HG02623 (cell line): Measurements from ENCODE around the gene ZMYND11.
"Not testable (repeated sequence)": the region's sequence is repeated elsewhere in the genome, so short reads cannot be mapped to it uniquely, and the experiment has no call there.

Experiments
- ATAC-seq: cut with Tn5 transposase; IDR thresholded peaks from one replicate; pipeline ENCODE4 v1.9.1; 2021; ENCODE audit warnings: moderate library complexity; ENCODE audit not compliant: unreplicated experiment

Gene ZMYND11

GRCh38 chr10:241966-242643 is 106.8 kb downstream of the ZMYND11 start:
- no peak for ATAC-seq

- ATAC-seq: no peak
Observed at GRCh38 chr10:244227-244626, 109.0 kb downstream of the ZMYND11 start.

- no peak for ATAC-seq
Observed at GRCh38 chr10:246431-246830, 111.2 kb downstream of the ZMYND11 start.

GRCh38 chr10:247480-247879 is 112.2 kb downstream of the ZMYND11 start:
- no peak for ATAC-seq

DNA sequence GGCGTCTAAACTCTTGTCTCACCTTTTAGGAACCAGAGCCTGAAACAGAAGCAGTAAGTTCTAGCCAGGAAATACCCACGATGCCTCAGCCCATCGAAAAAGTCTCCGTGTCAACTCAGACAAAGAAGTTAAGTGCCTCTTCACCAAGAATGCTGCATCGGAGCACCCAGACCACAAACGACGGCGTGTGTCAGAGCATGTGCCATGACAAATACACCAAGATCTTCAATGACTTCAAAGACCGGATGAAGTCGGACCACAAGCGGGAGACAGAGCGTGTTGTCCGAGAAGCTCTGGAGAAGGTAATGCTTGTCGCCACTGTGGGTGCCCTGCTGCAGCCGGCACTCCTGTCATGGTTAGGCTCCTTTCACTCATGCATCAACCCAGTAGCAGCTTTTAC is 113.1 kb downstream of the ZMYND11 start:
- ATAC-seq: no peak

- no peak for ATAC-seq
Observed at GRCh38 chr10:251982-252582, 116.8 kb downstream of the ZMYND11 start.

GRCh38 chr10:260819-261429 is 125.7 kb downstream of the ZMYND11 start:
- ATAC-seq: no peak

DNA sequence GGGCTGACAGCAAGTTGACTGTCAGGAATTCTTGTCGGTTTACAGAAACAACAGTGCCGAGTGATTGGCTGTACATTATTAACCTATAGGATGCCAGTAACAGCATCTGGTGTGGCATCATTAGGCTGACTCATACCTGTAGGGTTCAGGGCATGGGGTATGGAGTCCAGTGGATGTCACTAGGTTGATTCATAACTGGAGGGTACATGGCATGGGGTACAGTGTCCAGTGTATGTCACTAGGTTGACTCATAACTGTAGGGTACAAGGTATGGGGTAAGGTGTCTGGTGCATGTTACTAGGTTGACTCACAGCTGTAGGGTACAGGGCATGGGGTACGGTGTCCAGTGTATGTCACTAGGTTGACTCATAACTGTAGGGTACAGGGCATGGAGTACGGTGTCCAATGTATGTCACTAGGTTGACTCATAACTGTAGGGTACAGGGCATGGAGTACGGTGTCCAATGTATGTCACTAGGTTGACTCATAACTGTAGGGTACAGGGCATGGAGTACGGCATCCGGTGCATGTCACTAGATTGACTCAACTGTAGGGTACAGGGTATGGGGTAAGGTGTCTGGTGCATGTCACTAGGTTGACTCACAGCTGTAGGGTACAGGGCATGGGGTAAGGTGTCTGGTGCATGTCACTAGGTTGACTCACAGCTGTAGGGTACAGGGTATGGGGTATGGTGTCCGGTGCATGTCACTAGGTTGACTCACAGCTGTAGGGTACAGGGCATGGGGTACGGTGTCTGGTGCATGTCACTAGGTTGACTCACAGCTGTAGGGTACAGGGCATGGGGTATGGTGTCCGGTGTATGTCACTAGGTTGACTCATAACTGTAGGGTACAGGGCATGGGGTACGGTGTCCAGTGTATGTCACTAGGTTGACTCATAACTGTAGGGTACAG is 129.2 kb downstream of the ZMYND11 start:
- ATAC-seq: not testable (repeated sequence)

- ATAC-seq: not testable (repeated sequence)
Observed at GRCh38 chr10:265074-265440, 129.8 kb downstream of the ZMYND11 start.

GRCh38 chr10:265816-266588 is 130.7 kb downstream of the ZMYND11 start:
- ATAC-seq: not testable (repeated sequence)

GRCh38 chr10:266974-267425 is 131.7 kb downstream of the ZMYND11 start:
- ATAC-seq: no peak

GRCh38 chr10:267705-268104 is 132.4 kb downstream of the ZMYND11 start:
- ATAC-seq: no peak

DNA sequence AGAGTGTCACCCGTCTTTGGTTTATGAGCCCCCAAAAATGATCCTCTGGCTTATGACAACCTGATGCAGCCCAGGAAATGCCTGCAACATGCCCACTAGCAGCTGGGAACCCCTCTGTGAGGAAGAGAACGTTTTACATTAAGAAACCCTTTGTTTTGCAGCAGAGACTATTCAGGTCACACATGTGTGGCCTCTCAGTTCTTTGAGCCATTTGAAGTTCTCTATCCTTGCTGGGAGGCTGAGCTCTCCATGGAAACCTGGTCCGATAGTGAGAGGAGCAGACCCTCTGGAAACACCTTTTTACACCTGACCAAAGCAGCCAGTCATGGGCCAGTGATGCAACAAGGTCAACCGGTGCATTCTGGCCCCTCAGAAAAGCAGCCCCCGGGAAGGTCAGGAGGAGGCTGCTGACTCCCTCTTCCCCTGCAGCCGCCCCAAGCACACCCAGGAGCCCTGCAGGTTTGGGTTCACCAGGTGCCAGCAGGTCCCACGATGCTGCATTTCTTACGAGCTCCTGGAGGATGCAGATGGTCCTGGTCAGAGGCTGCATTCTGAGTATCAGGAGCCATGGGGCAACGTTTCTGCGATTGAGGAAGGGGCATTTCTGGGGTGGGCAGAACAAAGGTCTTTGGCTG is 134.3 kb downstream of the ZMYND11 start:
- ATAC-seq: no peak

GRCh38 chr10:271201-271600 is 135.9 kb downstream of the ZMYND11 start:
- ATAC-seq: no peak

DNA sequence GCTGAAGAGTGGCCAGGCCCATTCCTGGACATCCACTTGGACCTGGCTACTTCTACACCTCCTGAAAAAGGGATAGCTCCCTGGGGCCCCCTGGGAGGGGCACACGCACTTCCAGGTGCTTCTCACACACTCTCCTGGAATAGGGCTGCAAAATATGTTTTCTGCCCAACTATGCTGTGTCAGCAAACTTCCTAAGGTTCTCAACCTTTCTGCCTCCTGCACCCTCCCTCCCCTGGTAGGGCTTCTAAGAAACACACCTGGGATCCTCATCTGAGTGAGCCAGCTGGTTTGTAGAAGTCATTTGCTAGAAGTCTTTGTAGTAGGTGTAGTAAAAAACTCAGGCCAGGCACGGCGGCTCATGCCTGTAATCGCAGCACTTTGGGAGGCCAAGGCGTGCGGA is 136.5 kb downstream of the ZMYND11 start:
- ATAC-seq: no peak

- ATAC-seq: no peak
Observed at GRCh38 chr10:273088-273487, 137.8 kb downstream of the ZMYND11 start.

GRCh38 chr10:274866-275265 is 139.6 kb downstream of the ZMYND11 start:
- no peak for ATAC-seq

DNA sequence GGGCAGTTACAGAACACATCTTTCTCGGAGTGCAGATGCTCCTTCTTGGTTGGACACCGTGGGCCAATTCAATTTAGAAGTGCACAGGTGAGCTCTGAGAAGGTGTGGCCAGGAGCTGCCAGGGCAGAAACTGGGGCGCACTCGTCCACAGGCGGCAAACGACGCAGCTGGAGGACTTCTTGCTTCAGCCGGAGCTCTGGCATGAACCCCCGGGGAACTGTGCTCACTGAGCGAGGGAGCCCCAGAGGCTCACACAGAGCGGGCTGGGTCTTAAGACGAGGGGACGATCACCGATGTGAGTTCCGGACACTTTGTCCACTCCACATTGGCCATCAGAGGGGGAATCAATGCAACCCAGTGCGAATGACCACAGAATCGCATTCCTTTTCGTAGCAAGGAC is 140.4 kb downstream of the ZMYND11 start:
- no peak for ATAC-seq

- no peak for ATAC-seq
Observed at GRCh38 chr10:277963-278362, 142.7 kb downstream of the ZMYND11 start.

GRCh38 chr10:278707-279106 is 143.5 kb downstream of the ZMYND11 start:
- no peak for ATAC-seq
